HepG2 (cell line): ENCODE results near the gene GNG12. TPM values are rescaled to one million over a fixed set of nuclear protein-coding genes. Genes with fewer than 3 reads are reported as not detected.

Experiments
- ATAC-seq: fragments of 200-7000 bp; cut with Tn5 transposase; 3 replicates; pipeline ENCODE4 v1.9.1; 2020; ENCODE audit warnings: mild to moderate bottlenecking, moderate library complexity
- BruUV-seq: library from RNA; stranded (reverse); fragments of 400-500 nt; replicated peaks from 2 replicates; lab custom pipeline; 2021; lab: Mats Ljungman, UMichigan
- CTCF ChIA-PET: fragments of 300-600 bp; formaldehyde crosslinking; extraction: SDS; loops from one replicate; lab custom pipeline; 2021; ENCODE audit warnings: low total read pairs, inconsistent platforms, low intra/inter-chr PET ratio; lab: Yijun Ruan, JAX
- POLR2A ChIA-PET: fragments of 350-600 bp; sonication (Branson Sonifier 250); formaldehyde crosslinking; loops from one replicate; lab custom pipeline; 2020; ENCODE audit warnings: antibody characterized with exemption, inconsistent platforms; lab: Yijun Ruan, JAX
- DNase-seq: peaks from one replicate; pipeline ENCODE4 v3.0.0-alpha.2; 2015; ENCODE audit warnings: low spot score
- FAIRE-seq: peaks from 3 replicates; lab custom pipeline; 2011; peaks lifted over from hg19 to GRCh38; lab: Jason Lieb, UNC
- H2AFZ ChIP-seq: one replicate; pipeline ENCODE4 v1.6.1; 2011; ENCODE audit warnings: low read length, inconsistent platforms
- H3K27ac ChIP-seq: fragments of 300-600 bp; 3 replicates; pipeline ENCODE4 v1.8.0; 2011; ENCODE audit warnings: mixed run types, mild to moderate bottlenecking, mixed read lengths, low read length, inconsistent platforms; ENCODE audit not compliant: insufficient read depth; ENCODE audit errors: extremely low read length
- H3K27me3 ChIP-seq, 2 experiments: fragments of 200-600 bp in 1 of 2; 2 replicates in 1 of 2; 3 replicates in 1 of 2; pipeline versions ENCODE4 v1.6.0 to v1.8.0; 2011; ENCODE audit warnings: low read length in 2 of 2, mild to moderate bottlenecking in 2 of 2, moderate library complexity in 2 of 2, inconsistent platforms in 1 of 2; ENCODE audit not compliant: insufficient read depth in 2 of 2, control insufficient read depth in 1 of 2
- H3K36me3 ChIP-seq, 2 experiments: fragments of 200-600 bp in 1 of 2; replicated peaks in 1 of 2; 2 replicates in 1 of 2; 3 replicates in 1 of 2; pipeline versions ENCODE4 v1.5.1 to v1.8.0; 2011; ENCODE audit warnings: low read length in 2 of 2, inconsistent platforms in 1 of 2; ENCODE audit not compliant: insufficient read depth in 2 of 2, control insufficient read depth in 1 of 2
- H3K4me1 ChIP-seq: 2 replicates; pipeline ENCODE4 v1.5.1; 2012; ENCODE audit warnings: low read length, inconsistent platforms; ENCODE audit not compliant: insufficient read depth
- H3K4me2 ChIP-seq: 2 replicates; pipeline ENCODE4 v1.6.0; 2011; ENCODE audit warnings: low read depth, low read length, inconsistent platforms
- H3K4me3 ChIP-seq, 3 experiments: fragments of 200-600 bp in 1 of 3; sonication (generic), shearing (Covaris generic) in 1 of 3; replicated peaks in 1 of 3; 2 replicates each; pipeline ENCODE4 v1.5.1; 2011 to 2016; ENCODE audit warnings: low read length in 3 of 3, inconsistent platforms in 2 of 3, low read depth in 2 of 3, mild to moderate bottlenecking in 2 of 3, control low read depth in 1 of 3, mixed read lengths in 1 of 3; ENCODE audit not compliant: insufficient read depth in 1 of 3
- H3K79me2 ChIP-seq: one replicate; pipeline ENCODE4 v1.6.1; 2011; ENCODE audit warnings: low read length, inconsistent platforms; ENCODE audit not compliant: insufficient read depth
- H3K9ac ChIP-seq: 2 replicates; pipeline ENCODE4 v1.6.0; 2011; ENCODE audit warnings: mild to moderate bottlenecking, low read depth, low read length, inconsistent platforms; ENCODE audit not compliant: insufficient read depth
- H3K9me3 ChIP-seq: 2 replicates; pipeline ENCODE4 v1.5.1; 2012; ENCODE audit warnings: mild to moderate bottlenecking, low read length
- H4K20me1 ChIP-seq: 2 replicates; pipeline ENCODE4 v1.6.0; 2011; ENCODE audit warnings: inconsistent platforms, mild to moderate bottlenecking, low read length, moderate library complexity; ENCODE audit not compliant: insufficient read depth
- ARHGAP35 ChIP-seq: sonication (generic); formaldehyde crosslinking; IDR thresholded peaks from 2 replicates; pipeline ENCODE4 v1.9.0; 2022; ENCODE audit warnings: mild to moderate bottlenecking, inconsistent platforms, moderate library complexity, missing genetic modification reagents, borderline replicate concordance
- BCL3 ChIP-seq: sonication (generic); formaldehyde crosslinking; IDR thresholded peaks from 2 replicates; pipeline ENCODE4 v1.5.1; 2020; ENCODE audit warnings: mild to moderate bottlenecking, missing genetic modification reagents, moderate library complexity
- EEA1 ChIP-seq: sonication (generic); formaldehyde crosslinking; IDR thresholded peaks from 2 replicates; pipeline ENCODE4 v1.5.1; 2020; ENCODE audit warnings: mild to moderate bottlenecking, missing genetic modification reagents, borderline replicate concordance
- HMGA1 ChIP-seq: sonication (generic); formaldehyde crosslinking; conservative IDR thresholded peaks from 2 replicates; pipeline ENCODE4 v1.4.0; 2020; ENCODE audit warnings: missing genetic modification reagents
- IKZF5 ChIP-seq: IDR thresholded peaks from 2 replicates; pipeline ENCODE4 v1.6.1; 2018; ENCODE audit warnings: missing genetic modification reagents, mild to moderate bottlenecking, missing compliant biosample characterization
- RBFOX2 ChIP-seq: fragments of 200-400 bp; formaldehyde crosslinking; IDR thresholded peaks from 2 replicates; pipeline ENCODE4 v1.6.1; 2017; ENCODE audit warnings: low read depth, mild to moderate bottlenecking, low read length
- ZBTB25 ChIP-seq: IDR thresholded peaks from 2 replicates; pipeline ENCODE4 v1.6.1; 2018; ENCODE audit warnings: missing genetic modification reagents
- ZNF136 ChIP-seq: sonication (generic); formaldehyde crosslinking; IDR thresholded peaks from 2 replicates; pipeline ENCODE4 v1.8.1; 2022; ENCODE audit warnings: low read depth, mild to moderate bottlenecking, moderate library complexity, missing genetic modification reagents
- ZNF496 ChIP-seq: sonication (generic); formaldehyde crosslinking; IDR thresholded peaks from 2 replicates; pipeline ENCODE4 v1.8.1; 2023; ENCODE audit warnings: mild to moderate bottlenecking, moderate library complexity, missing genetic modification reagents; ENCODE audit not compliant: insufficient replicate concordance
- ZNF614 ChIP-seq: IDR thresholded peaks from 2 replicates; pipeline ENCODE4 v1.6.1; 2018; ENCODE audit warnings: missing biosample characterization, missing genetic modification reagents, inconsistent platforms, borderline replicate concordance
- WGBS: methylation state at CpG from one replicate; pipeline ENCODE4 v1.1.6; 2017; ENCODE audit warnings: low lambda C conversion rate; 5-methylcytosine and 5-hydroxymethylcytosine counted together
- in situ Hi-C: cut with HindIII; loops from 2 replicates; pipeline ENCODE4 v1.10.0; 2017; ENCODE audit warnings: low pct_unique_long_range_greater_than_20kb; ENCODE audit not compliant: extremely low pct_ligation_motif_present
- intact Hi-C: fragments of 100-400 bp; cut with micrococcal nuclease; formaldehyde crosslinking; loops from one replicate; pipeline ENCODE4 v1.10.0; 2022; ENCODE audit not compliant: unreplicated experiment
- polyA plus RNA-seq, 8 experiments: library from polyadenylated mRNA; depleted of rRNA in 3 of 8; stranded (reverse) in 7 of 8; unstranded in 1 of 8; fragments of >200 nt; fragmentation: Illumina TruSeq in 4 of 8; extraction: Trizol in 4 of 8; gene quantifications; 2 replicates each; pipeline versions ENCODE4 v1.2.1 to v1.2.3, GENCODE V29; 2011 to 2016; ENCODE audit warnings: low read depth in 4 of 8, missing spikeins in 1 of 8, mixed read lengths in 1 of 8; ENCODE audit not compliant: insufficient read depth in 1 of 8
- total RNA-seq, 5 experiments: library from RNA; depleted of rRNA; stranded (reverse); fragments of >200 nt; fragmentation: Illumina TruSeq; extraction: Trizol; gene quantifications; 2 replicates each; pipeline ENCODE4 v1.2.3, GENCODE V29; 2016; ENCODE audit warnings: low read depth in 1 of 5

The GNG12 gene
- total and polyA plus RNA-seq, 2 of the 13 experiments (the other 11 are each of a cell fraction or from before 2014, with no cell fraction given): 0.11 TPM

- no peak overlapping the region for H3K4me3 ChIP-seq
- 43% methylated on average over 4 of the region's 4 CpGs for WGBS
- FAIRE-seq (no peak), DNase-seq (no peak), ATAC-seq (no peak)
- intact Hi-C loops: loop anchor here (10.0 kb wide), 1 partner anchor 322 kb away; no protein-coding TSS in a partner anchor
- no peaks in the 10 kb centered on the region for H3K36me3 ChIP-seq
- no peak overlapping the region for H3K4me2 ChIP-seq
- peaks cover 0 to 1% of the 10 kb centered on the region in 2 experiments; a peak in 3 of 5 replicates for H3K27me3 ChIP-seq
- no peak overlapping the region for H3K27ac ChIP-seq
- in situ Hi-C loops: loop anchor here (10.0 kb wide), 1 partner anchor 488 kb away; no protein-coding TSS in a partner anchor
- ChIA-PET CTCF (no interaction called here), POLR2A (no interaction called here)
- no peaks in the 10 kb centered on the region for H3K9me3 ChIP-seq
- no peaks in the 10 kb centered on the region for H3K4me1 ChIP-seq
- no TSS peak for BruUV-seq
- TF ChIP-seq BCL3 (CRISPR knock-in tag): no peak
- no peak for TF ChIP-seq ZBTB25
- TF ChIP-seq HMGA1 (CRISPR knock-in tag): no peak
- no peak for TF ChIP-seq ZNF496
- TF ChIP-seq ARHGAP35: no peak
- no peak for TF ChIP-seq ZNF136 (CRISPR knock-in tag)
- no peak for TF ChIP-seq IKZF5 (CRISPR knock-in tag)
- no peak for TF ChIP-seq EEA1 (CRISPR knock-in tag)
- TF ChIP-seq RBFOX2: no peak
- no peak for TF ChIP-seq ZNF614 (CRISPR knock-in tag)
- H3K9ac ChIP-seq: no peak overlapping the region
- H2AFZ ChIP-seq: no peak overlapping the region
- H3K79me2 ChIP-seq: no peaks in the 10 kb centered on the region
- H4K20me1 ChIP-seq: no peaks in the 10 kb centered on the region
Measured at GRCh38 chr1:67856921-67857320, 23.7 kb upstream of the GNG12 start.
